ENCODE measurements around the gene TBX15.

The TBX15 gene

DNA sequence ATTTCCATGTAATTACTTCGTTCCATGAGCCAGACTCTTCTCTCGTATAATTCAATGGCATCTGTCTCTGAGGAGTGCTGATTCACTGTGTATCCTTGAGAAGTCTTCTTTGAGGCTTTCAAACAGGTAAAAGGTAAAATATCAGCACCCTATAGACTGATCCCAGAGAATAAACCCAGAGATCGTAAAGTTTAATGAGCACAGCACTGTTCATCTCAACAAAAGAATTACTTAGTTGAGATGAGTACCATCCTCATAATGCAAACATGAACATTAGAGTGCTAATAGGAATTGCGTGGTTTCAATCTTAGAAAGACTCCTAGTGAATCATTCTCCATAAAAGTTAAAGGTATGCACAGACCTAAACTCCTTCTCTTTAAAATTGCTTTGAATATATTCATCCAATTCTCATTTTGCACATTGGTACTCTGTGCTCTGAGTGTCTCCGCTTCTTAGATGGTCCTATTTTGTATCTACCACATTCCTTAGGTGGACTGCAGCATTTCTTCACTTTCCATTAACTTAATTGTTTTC lies 97.2 kb downstream of the TBX15 start:
- DNase-seq (ENCODE audit: low spot score): no peak

GRCh38 chr1:118884946-118885345 lies 103.2 kb downstream of the TBX15 start:
- DNase-seq (ENCODE audit: low spot score): no peak

DNA sequence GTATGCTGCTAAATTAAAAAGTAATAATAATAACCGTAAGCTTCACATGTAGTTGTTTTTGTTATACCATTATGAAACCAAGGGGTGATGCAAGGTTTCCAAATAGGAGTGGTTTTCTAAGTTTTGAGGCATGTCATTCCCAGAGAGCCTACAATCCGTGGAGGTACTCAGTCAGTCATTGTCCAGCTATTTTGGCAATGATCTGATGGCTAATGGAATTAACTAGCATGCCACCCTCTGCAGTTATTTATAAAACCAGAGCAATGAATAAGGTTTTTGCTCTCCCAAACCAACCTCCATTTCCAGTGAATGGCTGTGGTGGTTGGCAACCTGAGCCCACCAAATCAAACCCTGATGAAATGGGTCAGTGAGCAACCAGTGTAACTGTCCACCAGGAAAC lies 106.4 kb downstream of the TBX15 start:
- DNase-seq (ENCODE audit: low spot score): no peak

GRCh38 chr1:118878661-118879060 lies 109.5 kb downstream of the TBX15 start:
- DNase-seq (ENCODE audit: low spot score): no peak

DNA sequence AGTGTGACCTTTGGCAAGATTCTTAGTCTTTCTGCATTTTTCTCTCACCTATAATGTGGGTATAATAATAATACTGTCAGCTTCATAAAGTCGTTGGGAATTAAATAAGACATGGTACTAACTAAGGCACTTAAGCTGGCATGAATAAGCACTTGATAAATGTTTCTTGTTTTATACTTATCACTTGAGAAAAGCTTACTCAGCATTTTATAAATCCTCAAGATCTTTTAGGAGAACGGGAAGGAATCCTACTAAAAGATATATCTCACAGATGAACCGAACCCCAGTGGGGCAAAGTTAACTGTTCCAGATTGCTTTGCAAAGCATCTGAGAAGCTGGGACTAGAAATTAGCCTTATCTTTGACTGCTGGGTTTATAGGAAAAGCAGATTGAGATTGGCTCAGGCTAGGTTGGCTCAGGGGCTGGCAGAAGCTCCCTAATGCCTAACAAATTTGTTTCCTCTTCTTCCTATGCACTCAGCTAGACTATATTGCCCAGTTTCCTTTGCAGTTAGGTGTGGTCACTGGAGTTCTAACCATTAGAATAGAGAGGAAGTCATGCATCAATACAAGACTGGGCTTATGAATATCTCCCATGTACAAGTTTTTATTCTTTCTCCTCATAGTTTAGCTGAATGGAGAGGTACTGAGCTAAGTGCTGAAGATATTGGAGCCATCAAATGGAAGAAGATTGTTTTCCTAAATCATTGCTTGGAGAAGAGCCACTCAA lies 110.3 kb downstream of the TBX15 start:
- no peak for DNase-seq (ENCODE audit: low spot score)

DNA sequence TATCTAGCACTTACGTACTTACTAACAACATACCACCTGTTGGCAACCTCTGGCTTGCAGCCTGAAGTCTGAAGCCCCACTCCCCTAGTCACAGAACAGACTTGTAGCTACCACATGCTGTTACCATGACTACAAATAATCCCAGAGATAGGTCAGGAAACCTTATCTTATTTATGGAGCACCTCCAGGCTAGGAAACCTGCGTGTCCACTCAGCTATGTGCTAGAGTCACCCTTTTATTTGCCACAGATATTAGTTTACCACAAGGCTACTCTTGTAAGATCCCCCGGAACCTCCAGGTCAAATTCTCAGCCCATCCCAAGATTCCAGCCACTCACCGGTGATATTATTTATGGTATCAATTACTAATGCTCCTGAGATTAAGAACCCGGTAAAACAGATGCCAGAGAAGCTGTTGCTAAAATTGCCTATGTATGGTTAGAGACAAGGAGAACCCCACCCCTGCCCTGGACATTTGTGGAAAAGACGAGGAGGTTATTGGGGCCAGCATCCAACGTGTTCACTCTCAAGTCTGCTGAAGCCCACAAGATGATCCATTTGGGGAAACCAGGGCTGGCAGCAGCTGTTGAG lies 116.5 kb downstream of the TBX15 start:
- no peak for DNase-seq (ENCODE audit: low spot score)

DNA sequence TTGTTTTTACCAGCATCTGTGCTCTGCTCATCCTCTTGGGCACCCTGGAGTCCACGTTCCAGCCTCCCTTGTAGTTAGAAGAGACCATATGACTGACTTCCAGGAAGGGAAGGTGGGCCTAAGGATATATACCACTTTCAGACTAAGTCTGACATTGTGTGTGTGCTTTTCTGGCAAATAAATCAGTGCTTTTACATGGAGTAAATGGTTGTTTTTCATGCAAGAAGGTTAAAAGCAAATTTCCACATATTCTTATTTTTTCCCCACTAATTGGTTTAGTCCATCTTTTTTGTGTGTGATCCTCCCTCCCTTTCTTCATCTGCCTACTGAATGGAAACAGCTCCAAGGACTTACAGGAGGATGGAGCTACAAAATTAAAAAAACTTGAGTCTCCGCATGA lies 119.8 kb downstream of the TBX15 start:
- DNase-seq (ENCODE audit: low spot score): no peak

DNA sequence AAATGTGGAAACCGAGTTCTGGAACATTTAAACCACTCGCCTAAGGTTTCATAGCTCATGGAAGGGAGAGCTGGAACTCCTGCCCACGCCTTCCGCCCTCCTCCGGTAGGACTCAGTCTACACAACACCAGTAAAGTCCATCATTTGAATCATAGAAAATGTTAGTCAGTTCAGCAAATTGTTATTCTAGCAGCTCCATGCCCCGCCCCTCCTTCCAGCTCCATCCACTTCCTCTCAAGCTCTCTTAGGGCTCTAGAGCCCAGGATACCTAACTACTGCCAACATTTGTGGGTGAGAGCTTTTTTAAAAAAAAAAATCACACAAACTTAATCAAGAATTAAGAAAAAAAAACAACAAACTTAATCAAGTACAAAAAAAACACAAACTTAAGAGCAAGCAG lies 121.8 kb downstream of the TBX15 start:
- DNase-seq (ENCODE audit: low spot score): no peak

DNA sequence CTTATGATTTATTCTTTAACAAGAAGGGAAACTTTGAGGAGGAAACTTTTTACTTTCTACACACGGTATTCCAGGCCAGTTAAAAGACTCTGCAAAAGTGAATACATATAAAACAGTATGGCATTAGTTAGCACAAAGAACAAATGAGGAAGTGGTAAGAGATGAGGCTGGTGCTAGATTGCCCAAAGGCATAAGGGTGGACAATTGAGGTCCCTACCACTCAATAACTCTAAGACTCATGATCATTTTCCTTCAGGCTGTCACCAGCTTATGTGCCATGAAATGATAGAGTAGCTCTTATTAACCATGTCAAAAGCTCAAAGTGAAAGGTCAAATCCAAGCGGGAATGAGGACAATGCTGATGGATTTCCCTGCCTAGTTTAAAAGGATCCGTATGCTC lies 124.5 kb downstream of the TBX15 start:
- DNase-seq (ENCODE audit: low spot score): no peak

- no peak for DNase-seq (ENCODE audit: low spot score)
Observed at GRCh38 chr1:118862755-118863154, 125.4 kb downstream of the TBX15 start.

DNA sequence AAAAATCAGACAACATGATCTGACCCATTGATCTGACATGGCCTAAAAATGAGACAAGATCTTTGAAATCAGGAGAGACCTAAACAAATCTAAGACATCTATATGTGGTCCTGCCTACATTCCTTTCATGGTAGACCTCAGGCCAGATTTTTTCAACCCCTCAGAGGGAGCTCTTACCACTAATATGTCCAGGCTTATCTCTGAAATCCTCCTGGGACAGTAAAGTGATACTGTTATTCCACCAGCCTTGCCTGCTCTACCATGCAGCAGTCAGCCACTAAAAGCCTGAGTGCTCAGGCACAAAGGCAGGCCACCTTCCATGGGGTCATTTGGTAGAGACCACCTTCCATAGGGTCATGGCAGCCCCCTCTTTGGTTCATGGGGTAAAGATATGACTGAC lies 126.9 kb downstream of the TBX15 start:
- DNase-seq (ENCODE audit: low spot score): no peak

GRCh38 chr1:118859999-118860398 lies 128.1 kb downstream of the TBX15 start:
- DNase-seq (ENCODE audit: low spot score): no peak

- DNase-seq (ENCODE audit: low spot score): no peak
Observed at GRCh38 chr1:118846443-118846842, 141.7 kb downstream of the TBX15 start.

GRCh38 chr1:118842452-118843201 lies 145.5 kb downstream of the TBX15 start:
- DNase-seq (ENCODE audit: low spot score): no peak

DNA sequence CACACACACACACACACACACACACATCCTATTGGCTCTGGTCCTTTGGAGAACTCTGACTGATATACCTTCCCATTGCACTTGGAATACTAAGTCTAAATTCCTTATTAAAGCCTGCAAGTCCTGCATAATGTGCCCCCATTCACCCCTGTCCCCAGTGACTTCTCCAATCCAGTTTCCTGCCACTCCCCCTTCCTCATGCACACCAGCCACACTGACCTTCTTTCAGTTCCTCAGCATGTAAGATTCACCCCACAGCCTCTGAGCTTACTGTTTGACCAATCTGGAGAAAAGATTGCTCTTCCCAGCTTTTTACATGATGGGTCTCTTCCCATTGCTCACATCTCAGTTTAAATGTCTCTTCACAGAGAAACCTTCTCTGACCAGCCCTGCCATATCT lies 146.6 kb downstream of the TBX15 start:
- DNase-seq (ENCODE audit: low spot score): no peak
